ENCODE data around the gene SDHA.

DNA sequence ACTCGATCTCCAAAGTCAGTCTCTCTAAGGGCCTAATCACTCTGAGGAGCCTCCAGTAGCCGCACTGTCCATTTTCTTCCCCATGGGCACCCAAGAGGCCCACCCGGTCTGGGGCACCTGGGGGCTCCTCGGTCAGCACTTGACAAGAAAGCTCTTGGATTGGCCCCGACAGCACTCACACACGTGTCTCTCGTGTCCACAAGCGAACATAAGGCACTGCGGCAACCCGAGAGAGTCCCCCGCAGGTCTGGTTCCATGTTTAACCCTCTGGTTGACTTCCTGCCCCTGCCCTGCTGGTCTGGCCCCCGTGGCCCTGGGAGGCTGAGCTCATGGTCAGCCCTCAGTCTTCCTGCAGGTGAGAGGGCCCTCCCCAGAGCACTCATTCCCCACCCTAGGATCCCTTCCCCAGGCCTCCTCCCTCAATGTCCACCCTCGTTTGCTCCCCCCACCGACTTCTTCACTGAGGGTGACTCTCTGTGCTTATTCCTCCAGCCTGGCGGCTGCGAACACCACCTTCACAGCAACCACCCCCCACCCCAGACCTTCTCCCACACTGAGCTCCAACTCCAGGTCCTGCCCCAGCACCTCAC lies 43.1 kb upstream of the SDHA start:
- TF ChIP-seq, protein P1, sequence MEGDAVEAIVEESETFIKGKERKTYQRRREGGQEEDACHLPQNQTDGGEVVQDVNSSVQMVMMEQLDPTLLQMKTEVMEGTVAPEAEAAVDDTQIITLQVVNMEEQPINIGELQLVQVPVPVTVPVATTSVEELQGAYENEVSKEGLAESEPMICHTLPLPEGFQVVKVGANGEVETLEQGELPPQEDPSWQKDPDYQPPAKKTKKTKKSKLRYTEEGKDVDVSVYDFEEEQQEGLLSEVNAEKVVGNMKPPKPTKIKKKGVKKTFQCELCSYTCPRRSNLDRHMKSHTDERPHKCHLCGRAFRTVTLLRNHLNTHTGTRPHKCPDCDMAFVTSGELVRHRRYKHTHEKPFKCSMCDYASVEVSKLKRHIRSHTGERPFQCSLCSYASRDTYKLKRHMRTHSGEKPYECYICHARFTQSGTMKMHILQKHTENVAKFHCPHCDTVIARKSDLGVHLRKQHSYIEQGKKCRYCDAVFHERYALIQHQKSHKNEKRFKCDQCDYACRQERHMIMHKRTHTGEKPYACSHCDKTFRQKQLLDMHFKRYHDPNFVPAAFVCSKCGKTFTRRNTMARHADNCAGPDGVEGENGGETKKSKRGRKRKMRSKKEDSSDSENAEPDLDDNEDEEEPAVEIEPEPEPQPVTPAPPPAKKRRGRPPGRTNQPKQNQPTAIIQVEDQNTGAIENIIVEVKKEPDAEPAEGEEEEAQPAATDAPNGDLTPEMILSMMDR (IDR thresholded peaks at IDR 0.05; ENCODE audit: insufficient read depth, low read length, poor library complexity, severe bottlenecking): no peak
- no peak for TF ChIP-seq EZH2phosphoT487 (conservative IDR thresholded peaks at IDR 0.05; ENCODE audit: low read length)

Data from SU-DHL-6 (cell line).